Left renal cortex interstitium (tissue), 4 donors: ENCODE results near the gene IRS4. TPM values are rescaled to one million over a fixed set of nuclear protein-coding genes. Genes with fewer than 3 reads are reported as not detected.

Experiments used
- DNase-seq, 4 donors: peaks; one replicate each; pipeline ENCODE4 v3.0.0-alpha.2; 2013; ENCODE audit warnings: low read depth in 4 of 4, low spot score in 2 of 4, missing footprints in 1 of 4
- polyA plus RNA-seq, 4 donors: library from polyadenylated mRNA; unstranded; fragments of 120-200 nt; gene quantifications; one replicate each; pipeline ENCODE4 v1.2.1, GENCODE V29; 2013; ENCODE audit not compliant: insufficient read length in 4 of 4

Gene IRS4
- 1 to 10 TPM; 1.4 to 2.5 (median 1.8) TPM for polyA plus RNA-seq

DNA sequence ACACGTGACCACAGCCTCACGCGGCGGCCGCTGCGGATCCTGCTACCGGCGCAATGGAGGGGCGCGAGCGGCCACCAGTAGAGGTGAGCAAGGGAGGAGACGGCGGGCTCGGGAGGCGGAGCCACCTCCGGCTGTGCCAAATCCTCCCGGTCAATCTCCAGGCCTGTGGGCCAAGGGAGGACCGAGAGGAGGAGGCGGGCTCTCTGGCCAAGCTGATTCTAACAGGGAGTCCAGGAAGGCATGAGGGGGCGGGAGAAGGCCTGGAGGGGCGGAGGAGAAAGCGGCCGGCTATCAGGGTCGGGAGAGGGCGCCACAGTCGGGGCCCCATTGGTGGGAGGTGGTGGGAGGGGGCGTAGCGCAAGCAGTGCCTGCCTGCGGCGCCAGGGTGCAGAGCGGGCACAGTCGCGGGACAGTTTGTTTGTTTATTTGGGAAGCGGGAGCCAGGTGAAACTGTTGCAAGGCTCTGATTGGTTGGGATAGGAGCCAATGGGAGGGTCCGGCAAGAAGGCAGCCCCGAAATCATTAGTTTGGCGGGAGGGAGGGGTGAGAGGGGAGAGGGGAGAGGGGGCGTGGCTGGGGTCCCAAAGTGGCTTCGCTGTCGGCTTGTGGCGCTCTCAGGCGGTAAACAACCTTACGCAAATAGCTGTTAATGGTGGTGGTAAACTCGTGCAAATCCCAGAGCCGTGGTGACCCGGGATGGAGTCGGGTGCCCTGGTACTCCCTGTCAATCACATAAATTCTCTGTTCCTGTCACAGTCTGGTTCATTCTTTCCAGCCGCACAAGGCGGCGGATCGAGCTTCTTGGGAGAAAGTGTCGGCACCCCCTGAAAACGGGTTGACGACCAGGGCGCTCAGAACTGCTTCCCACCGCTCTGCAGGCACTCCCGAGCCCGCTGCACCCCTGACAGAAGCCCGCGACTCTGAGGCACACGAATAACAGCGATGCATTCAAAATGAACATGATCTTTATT lies at the start of gene IRS4:
Gene IRS4 (minus strand): TSS at position 55 of the 971 bp plus-strand sequence.
- peak in 2 of 4 donors; percentile 42 to 53 for DNase-seq

- DNase-seq = no peak
These were observed 36.2 kb upstream of the IRS4 start for GRCh38 chrX:108772549-108772948.

DNA sequence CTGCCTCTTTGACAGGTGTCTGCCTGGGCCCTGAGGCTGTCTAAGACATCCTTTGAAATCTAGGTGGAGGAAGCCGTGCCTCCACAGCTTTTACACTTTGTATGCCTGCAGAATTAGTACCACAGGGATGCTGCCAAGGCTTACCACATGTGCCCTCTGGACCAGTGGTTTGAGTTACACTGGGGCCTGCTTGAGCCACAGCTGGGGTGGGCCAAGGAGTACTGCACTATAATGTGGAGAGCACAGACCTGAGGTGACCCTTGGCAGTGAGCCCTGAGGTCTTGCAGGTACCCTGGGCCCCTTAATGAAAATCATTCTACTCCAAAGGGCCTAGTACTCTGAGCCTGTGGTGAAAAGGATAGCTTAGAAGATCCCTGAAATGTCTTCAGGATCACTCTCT lies 27.2 kb upstream of the IRS4 start:
- no peak for DNase-seq

DNA sequence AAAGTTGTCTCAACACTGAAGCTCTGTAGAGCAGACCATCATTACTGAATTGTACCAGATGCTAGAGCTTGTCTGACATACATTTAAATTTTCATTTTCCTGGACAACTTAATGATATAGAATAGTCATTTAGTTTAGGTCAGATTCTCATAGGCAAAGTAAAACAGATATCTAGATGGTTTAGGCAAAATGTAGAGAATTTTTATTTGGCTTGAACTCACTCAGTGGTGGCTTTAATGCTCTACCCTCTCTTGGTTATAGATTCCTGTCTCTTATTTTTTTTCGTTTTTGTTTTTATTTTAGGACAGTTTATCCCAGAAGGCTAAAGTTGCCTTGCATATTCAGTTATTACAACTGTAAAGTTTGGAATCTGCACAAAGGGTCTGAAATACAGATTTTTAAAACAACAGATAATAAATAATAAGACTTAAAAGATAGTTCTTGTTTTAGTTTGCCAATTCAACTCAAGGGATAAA lies 4.0 kb upstream of the IRS4 start:
- DNase-seq = no peak

- no peak for DNase-seq
These were observed 1.4 kb upstream of the IRS4 start for GRCh38 chrX:108737754-108738153.

- no peak for DNase-seq
These were observed 469 bp downstream of the IRS4 start for GRCh38 chrX:108735679-108736508.

DNA sequence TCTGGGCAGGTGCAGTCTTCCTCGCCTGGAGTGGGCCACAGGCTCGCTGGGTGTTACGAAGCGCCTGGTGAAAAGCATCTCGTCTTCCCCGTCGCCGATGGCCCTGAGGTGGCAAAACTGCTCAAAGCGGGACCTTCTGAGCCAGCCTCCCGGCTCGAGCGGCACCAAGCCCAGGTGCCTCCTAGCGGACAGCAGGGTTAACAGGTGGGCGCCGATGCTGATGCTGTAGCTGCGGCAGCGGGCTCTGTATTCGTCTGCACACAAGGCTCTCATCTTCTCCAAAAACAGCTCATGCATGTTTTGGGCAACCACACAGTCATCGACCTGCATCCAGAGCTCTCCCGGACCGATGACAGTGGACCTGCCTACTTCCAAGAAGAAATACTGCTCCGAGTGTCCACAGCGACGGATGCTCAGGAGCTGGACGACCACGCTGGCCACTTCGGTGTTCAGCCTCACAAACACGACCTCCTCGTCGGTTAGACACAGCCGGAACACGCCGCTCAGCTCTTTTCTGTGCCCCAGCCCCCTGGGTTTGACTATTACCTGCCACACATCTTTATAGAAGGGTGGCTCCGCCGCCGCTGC lies 1.2 kb downstream of the IRS4 start:
- DNase-seq = no peak

DNA sequence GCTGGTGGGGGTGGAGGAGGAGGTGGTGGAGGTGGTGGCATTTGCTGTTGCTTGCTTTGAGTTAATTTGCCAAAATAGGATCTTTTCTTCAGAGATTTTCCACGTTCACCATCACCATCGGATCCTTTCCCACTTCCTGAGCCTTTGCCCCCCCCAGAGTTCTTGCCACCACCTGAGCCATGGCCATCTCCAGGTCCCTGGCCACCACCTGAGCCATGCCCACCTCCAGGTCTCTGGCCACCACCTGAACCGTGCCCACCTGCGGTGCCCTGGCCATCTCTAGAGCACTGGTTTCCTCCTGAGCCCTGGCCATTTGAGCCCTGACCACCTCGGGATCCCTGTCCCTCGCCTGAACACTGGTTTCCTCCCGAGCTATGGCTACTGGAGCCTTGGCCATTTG lies 1.9 kb downstream of the IRS4 start:
- no peak for DNase-seq

- no peak for DNase-seq
These were observed 3.6 kb downstream of the IRS4 start for GRCh38 chrX:108732630-108733321.

DNA sequence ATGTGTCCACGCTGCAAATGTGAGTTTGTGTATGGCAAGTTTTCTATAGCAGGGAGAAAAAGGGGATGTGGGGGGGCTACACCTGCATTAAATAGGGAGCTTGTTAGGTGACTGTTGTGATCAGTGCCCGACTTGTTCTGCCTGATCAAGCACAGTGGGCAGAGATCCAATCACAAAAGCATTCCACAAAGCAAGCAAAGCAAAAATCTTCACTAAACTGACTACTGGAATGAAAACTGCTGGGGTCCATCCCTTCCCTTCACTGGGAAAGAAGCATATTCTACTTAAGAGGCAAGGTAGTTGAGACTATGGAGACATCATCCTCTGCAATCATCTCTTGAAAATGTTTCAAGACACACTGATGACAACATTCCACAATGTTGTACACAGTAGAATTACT lies 5.2 kb downstream of the IRS4 start:
- DNase-seq = no peak

DNA sequence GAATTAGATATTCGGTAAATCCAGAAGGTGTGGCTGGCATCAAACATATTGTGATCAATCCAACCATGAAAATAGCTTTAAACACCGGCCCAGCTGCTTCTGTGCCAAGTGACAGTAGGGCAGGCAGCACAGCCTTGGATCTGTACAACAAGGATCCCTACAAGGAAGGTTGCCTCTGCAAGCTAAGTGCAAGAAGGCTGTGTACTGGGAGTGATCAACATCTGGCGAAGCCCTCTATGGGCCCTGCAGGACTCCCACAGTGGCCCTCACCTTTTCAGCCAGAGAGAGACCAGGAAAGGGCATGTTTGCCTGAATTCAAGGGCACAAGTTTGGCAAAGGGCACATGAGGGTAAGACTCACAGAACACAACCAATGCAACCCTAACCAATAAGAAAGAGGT lies 9.6 kb downstream of the IRS4 start:
- no peak for DNase-seq

- no peak for DNase-seq
These were observed 13.8 kb downstream of the IRS4 start for GRCh38 chrX:108722561-108722960.

GRCh38 chrX:108712886-108713285 lies 23.5 kb downstream of the IRS4 start:
- DNase-seq = no peak

DNA sequence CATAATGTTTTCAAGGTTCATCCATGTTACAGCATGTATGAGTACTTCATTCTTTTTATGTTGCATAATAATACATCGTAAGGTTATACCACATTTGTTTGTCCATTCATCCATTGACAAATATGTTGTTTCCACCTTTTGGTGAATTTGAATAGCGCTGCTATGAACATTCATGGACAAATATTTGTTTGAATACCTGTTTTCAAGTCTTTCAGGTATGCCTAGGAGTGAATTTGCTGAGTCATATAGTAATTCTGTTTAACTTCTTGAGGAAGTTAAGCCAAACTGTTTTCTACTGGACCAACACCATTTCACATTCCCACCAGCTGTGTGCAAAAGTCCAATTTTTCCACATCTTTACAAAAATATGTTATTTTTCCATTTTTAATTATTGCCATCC lies 31.5 kb downstream of the IRS4 start:
- DNase-seq = no peak

GRCh38 chrX:108702530-108702929 lies 33.8 kb downstream of the IRS4 start:
- no peak for DNase-seq

- DNase-seq = no peak
These were observed 34.7 kb downstream of the IRS4 start for GRCh38 chrX:108701633-108702032.

DNA sequence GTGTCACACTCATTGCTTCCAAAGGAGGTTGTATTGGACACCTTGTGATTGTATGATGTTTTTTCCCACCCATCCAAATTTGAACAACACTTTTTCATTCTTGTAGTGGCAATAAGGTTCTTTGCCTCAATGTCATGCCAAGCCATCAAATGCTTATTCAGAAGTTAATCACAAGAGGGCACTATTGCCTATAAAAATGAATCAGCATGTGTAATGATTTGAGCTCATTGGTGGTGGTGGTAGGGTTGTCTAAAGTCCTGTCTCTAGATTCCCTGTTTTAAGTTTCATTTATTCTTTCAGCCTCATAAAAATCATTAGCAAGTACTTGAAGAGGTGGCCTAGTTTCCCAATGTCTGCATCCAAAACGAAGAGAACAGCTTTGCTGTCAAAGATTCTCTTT lies 37.0 kb downstream of the IRS4 start:
- DNase-seq = peak in 1 of 4 donors; percentile 25

DNA sequence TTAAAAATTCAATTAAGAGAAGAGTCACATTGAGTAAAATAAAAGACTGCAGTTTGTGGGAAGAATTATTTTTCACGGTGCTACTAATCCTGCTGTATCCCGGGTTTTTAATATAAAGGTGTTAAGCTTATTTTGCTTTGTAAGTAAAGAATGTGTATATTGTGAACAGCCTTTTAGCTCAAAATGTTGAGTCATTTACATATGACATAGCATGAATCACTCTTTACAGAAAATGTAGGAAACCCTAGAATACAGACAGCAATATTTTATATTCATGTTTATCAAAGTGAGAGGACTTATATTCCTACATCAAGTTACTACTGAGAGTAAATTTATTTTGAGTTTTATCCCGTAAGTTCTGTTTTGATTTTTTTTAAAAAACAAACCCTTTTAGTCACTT lies 39.7 kb downstream of the IRS4 start:
- no peak for DNase-seq
